GOT3 (cell line): ENCODE data around the gene NINJ2.

ENCODE experiments used
- DNase-seq: peaks from one replicate; lab custom pipeline; 2025; ENCODE audit warnings: mixed read lengths; lab: John Stamatoyannopoulos, UW

NINJ2 gene

DNA sequence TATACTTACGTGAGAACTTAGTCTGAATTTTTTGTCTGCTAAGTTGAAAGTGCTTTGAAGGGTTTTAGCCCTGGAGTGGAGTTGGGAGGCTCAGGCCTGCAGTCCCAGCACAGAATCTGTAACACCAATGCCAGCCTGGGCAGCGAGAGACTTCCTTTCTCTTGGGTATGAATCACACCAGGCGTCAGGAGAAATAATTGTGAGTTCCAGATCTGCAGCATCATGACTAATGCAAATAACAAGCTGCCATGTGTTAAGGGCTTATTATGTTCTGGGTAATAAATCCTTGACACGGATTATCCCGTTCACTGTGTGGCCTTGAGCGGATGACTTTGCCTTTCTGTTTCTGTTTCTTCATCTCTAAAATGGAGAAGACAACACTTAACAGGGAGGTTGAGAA lies 132.9 kb downstream of the NINJ2 start:
- no peak for DNase-seq

DNA sequence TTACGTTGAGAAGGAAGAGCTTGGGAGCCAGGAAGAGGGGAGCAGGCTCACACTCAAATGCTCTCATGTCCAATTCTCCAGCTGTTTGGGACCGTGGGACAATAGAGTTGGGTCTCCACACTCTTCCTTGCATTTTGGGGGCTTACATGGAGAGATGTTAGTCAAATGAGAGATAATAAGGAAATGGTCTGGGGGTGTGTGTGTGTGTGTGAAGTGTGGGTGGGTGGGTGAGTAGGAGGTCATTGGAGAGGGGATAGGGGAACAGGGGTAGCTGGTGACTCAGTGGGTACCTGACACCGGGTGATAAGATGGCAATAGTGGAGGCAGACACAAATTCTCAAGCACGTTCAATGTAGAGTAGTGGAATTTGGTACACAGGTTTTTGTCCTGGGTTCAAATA lies 135.5 kb downstream of the NINJ2 start:
- no peak for DNase-seq

DNA sequence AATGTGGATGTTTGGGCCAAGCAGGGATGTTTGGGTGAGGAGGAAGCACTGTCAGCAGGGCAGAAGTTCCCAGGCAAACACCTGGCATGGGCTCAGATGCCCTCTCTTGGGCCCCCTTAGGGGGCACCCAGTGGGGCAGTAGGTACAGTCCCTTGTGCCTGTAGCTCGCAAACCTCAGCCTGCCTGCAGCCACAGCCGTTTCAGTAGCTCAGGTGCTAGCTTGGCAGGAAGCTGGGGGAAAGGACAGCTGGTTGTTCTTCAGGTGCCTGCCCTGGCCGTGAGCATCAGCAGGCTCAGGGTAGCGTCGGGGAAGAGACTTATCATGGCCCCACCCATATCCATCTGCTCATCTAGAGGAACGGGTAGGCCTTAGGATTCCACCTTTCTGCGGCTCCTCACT lies 136.0 kb downstream of the NINJ2 start:
- DNase-seq = no peak

DNA sequence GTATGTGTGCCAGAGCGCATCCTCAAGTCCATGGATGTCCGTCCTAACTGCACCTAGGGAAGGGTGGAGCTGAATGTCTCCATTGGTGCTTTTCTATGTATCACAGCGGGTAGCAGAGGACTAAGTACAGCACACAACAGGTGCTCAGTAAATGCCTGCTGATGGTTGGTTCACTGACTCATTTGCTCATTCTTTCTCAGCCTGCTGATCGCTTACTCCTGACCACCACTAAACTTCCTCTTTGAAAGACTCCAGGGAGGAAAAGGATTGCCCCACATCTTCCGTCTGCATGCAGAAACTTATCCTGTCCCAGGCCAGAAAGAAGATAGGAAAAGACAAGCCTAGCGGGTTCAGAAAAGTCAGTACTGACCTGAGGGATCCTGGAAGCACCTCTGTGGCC lies 137.2 kb downstream of the NINJ2 start:
- DNase-seq = no peak

DNA sequence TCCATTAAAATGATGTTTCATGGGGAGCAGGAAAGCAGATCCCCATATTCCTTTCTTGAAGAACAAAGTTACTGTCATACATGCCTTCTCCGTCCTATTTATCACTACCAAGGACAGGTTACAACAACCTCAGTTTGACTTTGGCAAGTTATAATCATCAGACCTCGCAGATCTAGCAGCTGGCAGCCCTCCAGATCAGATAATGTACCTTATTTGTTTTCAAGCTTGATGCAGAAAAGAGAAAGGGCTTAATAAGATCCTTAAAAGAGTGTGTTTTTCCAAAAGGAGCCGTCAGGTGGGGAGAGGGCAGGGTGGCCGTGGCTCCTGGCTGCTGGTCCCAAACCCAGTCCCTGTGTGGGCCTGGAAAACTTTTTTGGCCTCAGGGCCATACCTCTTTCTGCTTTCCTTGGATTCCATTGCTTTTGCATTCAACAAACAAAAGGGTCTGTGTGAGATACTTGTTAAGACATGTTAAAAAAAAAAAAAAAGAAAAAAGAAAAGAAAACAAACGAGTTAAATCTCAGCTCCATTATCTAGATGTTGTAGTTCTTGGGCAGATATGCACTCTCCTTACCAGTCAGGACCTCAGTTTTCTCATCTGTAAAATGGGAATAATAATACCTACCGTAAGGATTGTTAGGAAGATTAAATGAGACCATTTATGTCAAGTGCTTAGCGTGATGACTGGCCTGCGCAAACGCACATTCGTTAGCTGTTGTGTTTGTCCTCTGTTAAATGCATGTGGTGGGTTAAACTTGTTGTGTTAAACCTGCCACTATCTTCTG lies 138.9 kb downstream of the NINJ2 start:
- no peak for DNase-seq

DNA sequence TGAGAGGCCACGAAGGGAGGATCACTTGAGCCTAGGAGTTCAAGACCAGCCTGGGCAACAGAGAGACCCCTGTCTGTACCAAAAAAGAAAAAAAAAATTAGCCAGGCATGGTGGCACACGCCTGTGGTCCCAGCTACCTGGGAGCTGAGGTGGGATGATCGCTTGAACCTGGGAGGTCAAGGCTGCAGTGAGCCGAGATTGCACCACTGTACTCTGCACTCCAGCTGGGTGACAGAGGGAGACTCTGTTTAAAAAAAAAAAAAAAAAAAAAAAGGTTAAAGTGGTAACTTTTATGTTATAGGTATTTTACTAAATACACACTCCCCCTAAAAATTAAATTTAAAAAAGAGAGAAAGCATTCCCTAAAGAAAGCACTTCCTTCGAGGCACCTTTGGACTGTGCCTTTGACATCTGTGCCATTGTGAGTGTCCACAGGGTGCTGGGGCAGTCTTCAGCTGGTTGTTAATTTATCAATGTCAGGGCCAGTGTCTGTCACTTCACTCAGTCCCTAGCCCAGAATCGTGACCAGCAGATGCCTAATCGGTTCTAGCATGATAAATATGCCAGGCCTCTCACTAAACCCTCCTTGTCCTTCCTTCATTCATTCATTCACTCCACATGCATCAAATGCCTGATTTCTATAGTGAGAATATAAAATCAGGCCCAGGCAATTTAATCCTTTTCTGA lies 140.4 kb downstream of the NINJ2 start:
- DNase-seq = no peak

DNA sequence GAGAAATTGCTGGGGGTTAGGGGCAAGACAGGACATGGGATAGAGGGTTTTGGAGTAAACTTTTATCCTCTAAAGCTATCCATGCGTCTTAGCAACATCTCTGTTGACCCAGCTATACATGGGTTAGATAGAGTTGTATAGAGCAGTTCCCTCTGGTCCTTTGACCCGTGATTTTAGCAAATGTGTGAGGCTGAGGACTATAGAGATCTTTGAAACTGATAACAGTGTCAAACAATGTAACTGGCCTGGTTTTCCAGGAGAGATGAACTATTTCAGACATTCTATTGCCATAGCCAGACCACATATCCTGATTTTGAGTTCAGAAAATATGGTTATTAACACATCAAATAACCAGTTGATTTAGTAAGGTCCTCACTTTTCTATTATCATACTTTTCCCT lies 143.1 kb downstream of the NINJ2 start:
- DNase-seq = no peak

DNA sequence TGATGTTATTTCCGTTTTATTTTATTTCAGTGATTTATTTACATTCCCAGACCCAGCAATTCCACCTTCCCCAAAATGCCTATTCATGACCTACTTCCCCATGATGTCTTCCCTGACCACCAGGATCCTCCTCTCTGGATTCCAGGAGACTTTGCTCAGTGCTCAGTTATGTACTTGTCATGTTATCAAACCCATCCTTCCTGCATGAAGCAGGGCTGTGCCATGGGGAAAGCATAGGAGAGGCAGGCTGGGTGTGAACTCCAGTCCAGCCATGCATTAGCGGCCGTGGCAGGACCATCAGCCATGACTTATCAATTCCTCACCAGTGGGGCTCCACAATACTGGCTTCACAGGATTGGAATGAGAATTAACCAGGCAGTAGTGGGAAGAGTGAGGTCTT lies 145.7 kb downstream of the NINJ2 start:
- DNase-seq = no peak
